ENCODE data around the gene RXRB.

RXRB gene

DNA sequence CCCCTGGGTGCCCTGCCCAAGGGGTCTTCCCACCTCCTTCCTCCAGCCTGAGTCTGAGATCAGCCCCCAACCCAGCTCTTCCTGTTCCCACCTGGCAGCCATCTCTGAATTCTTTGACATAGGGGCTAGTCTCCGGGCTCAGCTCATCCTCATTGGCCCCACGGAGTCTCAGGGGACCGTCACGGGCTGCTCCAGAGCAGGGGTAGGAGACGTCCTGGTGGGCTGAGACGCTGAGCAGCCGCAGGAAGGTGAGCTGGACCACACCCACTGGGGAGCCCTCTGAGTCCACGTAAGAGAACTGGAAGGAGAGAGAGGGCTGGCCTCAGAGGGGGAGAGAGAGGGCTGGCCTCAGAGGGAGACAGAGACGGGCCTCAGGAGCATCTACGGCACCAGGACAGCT is 36.3 kb downstream of the RXRB start:
- TF ChIP-seq, protein P1, sequence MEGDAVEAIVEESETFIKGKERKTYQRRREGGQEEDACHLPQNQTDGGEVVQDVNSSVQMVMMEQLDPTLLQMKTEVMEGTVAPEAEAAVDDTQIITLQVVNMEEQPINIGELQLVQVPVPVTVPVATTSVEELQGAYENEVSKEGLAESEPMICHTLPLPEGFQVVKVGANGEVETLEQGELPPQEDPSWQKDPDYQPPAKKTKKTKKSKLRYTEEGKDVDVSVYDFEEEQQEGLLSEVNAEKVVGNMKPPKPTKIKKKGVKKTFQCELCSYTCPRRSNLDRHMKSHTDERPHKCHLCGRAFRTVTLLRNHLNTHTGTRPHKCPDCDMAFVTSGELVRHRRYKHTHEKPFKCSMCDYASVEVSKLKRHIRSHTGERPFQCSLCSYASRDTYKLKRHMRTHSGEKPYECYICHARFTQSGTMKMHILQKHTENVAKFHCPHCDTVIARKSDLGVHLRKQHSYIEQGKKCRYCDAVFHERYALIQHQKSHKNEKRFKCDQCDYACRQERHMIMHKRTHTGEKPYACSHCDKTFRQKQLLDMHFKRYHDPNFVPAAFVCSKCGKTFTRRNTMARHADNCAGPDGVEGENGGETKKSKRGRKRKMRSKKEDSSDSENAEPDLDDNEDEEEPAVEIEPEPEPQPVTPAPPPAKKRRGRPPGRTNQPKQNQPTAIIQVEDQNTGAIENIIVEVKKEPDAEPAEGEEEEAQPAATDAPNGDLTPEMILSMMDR (IDR thresholded peaks at IDR 0.05; ENCODE audit: low read depth, low read length) = no peak
- no peak overlapping the region for H3K4me3 ChIP-seq (ENCODE audit: low read depth, low read length)

DNA sequence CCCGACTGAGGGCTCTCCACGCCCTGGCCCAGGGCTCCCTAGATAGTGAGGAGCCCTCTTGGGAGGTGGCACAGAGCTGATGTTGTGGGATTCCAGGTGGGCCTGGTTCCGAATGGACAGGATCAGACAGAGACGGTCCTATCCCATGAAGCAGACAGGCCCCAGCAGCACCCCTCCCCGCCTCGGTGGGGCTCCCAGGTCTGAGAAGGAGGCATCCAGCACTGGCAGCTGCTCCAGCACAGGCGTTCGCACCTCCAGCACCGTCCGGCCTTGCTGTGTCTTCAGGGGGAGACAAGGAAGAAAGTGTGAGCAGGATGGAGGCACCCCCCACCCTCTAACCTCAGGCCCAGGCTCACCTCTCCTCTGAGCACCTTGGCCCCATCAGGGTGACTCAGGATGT is 36.9 kb downstream of the RXRB start:
- H3K4me3 ChIP-seq (ENCODE audit: low read depth, low read length) = no peak overlapping the region
- TF ChIP-seq, protein P1 (IDR thresholded peaks at IDR 0.05; ENCODE audit: low read depth, low read length) = no peak

DNA sequence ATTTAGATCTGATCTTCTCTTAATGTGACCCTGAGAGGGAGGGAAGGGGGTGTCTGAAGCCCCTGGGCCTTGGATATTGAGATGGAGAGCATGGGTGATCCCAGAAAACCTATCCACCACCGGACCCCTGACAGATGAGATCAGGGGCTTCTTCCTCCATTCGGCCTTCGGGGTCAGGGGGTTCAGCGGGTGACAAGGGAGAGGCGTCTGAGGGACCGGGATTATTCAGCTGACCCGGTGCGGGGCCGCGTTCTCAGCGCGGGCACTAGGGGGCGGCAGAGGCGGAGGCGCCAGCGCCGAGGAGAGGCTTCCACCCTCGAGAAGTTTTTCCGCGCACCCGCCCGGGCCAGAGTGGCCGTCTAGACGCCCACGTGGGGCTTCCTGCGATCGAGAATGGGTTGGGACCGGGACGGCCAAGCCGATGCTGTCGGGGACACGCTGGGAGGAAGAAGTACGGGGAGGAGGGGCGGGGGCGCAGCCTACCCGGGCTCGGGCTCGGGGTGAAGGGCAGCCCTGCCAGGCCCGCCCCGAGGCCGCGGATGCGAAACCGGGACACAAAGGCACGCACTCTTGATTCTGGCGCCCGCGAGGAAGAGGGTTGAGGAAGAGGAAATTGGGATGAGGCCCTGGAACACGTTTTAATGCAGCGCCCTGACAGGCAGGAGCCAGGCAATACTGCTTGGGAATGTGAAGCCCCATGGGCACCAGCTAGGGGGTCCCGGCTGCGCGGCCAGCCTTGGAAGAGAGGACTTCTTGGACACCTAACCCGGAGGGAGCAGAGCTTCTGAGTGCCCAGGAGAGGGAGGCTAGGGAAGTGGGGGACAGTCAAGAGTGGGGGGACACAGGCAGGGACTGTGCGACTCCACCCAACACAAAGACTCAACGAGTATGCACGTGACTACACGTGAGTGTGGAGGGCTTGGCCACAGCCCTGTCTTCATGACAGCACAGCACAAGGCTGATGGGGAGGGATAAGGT is 38.8 kb downstream of the RXRB start:
- TF ChIP-seq, protein P1 (IDR thresholded peaks at IDR 0.05; ENCODE audit: low read depth, low read length) = peak; percentile 95
- H3K4me3 ChIP-seq (ENCODE audit: low read depth, low read length) = peak overlapping the region; percentile 49

DNA sequence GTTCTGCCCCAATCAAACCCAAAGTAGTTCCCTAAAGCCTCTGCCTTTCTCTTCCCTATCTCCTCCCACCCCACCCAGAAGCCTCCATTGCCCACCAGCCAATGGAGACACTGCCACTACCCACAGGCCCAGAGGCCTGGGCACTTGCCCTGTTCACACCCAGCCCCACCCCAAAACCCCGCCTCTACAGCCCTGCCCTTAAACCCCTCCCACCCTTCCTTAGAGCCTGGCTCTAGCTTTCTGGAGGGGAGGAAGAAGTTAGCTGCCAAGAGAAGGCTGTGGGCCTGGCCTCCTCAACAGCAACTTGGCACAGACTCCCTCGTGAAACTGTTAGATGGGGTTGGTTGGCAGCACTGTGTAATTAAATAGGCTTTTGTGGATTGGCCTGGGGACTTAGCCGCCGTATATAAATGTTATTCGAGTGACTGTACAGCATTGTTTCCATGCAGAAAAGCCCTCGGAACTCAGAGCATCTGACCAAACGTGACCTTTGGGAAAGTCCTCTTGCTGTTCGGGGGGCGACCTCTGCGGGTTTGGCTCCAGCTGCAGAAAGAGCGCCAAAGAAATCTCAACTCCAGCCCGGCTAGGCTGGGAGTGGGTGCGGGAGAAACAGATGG is 39.6 kb downstream of the RXRB start:
- H3K4me3 ChIP-seq (ENCODE audit: low read depth, low read length) = peak overlapping the region; percentile 49; the same call in 1 of the 2 replicates
- TF ChIP-seq, protein P1 (IDR thresholded peaks at IDR 0.05; ENCODE audit: low read depth, low read length) = no peak

DNA sequence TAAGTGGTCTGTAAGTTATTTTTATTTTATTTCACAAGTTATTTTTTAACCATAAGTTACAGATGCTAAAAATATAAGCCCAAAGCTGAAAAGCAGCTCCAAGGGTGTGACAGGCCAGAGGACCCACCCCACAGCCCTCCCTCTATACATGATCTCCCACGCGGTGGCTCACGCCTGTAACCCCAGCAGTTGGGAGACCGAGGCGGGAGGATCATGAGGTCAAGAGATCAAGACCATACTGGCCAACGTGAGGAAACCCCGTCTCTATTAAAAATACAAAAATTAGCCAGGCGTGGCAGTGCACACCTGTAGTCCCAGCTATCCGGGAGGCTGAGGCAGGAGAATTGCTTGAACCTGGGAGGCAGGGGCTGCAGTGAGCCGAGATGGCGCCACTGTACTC is 40.4 kb downstream of the RXRB start:
- H3K4me3 ChIP-seq (ENCODE audit: low read depth, low read length) = no peak overlapping the region
- TF ChIP-seq, protein P1 (IDR thresholded peaks at IDR 0.05; ENCODE audit: low read depth, low read length) = no peak

DNA sequence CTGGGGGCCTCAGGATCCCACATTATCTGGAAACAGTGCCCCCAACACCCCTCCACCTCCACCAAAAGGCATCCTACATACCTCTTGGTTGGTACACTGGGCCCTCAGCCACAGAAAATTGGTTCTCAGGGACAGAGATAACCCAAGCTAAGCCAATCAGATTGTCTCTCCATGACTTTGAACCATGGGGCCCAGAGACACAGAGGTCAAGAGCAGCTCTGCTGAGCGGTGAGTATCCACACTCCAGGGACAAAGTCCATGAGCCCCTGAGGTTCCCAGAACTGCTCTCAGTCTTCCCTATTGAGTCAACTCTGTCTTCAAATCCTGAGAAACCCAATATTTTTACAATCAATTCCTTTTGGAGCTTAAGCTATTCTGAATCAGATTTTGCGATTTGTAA is 43.5 kb downstream of the RXRB start:
- TF ChIP-seq, protein P1 (IDR thresholded peaks at IDR 0.05; ENCODE audit: low read depth, low read length) = no peak
- no peak overlapping the region for H3K4me3 ChIP-seq (ENCODE audit: low read depth, low read length)

DNA sequence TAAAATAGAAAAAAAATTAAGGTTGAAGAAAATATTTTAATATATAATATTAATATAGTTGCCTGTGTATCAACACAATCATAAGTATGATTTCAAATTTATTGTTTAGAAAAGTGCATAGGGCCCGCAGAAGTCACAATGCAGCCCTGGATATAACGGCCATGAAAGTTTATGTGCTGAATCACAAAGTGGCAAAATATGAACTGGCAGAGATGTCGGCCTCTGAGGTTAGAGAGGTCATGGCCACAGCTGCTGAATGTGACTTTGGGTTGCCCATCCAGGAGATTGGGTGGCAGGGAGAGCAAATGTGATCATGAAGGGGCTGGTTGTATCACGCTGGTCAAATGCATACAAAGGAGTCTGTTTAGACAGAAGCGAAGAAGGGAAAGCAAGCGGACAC is 43.9 kb downstream of the RXRB start:
- no peak overlapping the region for H3K4me3 ChIP-seq (ENCODE audit: low read depth, low read length)
- TF ChIP-seq, protein P1 (IDR thresholded peaks at IDR 0.05; ENCODE audit: low read depth, low read length) = no peak
